ENCODE measurements around the gene ILKAP. TPM values are rescaled to one million over a fixed set of nuclear protein-coding genes. Genes with fewer than 3 reads are reported as not detected.

ILKAP gene
- total and polyA plus RNA-seq, 7 experiments from 2014 or later = 40.6 to 126 (median 88.4) TPM

DNA sequence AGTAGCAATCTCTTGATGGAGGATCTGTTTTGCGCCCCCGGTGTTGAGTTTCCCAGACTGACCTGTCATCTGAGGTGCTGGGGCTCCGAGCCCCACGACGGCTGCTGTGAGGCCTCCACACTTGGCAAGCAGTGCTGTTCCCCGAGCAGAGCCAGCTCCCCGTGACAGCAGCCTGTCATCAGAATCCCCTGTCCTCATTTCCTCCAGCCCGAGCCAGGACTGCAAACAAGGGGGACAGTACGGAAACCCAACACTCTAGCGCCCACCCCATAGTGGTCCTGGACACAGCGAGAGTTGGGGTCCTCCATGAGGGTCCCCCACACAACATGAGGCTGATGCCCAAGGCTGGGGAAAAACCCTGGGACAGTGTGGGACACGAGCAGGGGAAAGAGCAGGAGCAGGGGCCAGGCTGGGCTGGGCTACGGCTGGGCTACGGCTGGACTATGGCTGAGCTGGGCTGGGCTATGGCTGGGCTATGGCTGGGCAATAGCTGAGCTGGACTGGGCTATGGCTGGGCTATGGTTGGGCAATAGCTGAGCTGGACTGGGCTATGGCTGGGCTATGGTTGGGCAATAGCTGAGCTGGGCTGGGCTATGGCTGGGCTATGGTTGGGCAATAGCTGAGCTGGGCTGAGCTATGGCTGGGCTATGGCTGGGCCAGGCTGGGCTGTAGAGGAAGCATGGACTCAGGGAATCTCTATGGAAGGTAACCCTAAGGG lies 66.5 kb downstream of the ILKAP start:
- Histone ChIP-seq H3K4me3 (ENCODE audit: low read length) (no peak overlapping the region), H3K27me3 (ENCODE audit: control insufficient read depth in 2 of 2, insufficient read depth in 2 of 2, low read length in 2 of 2) (no peaks in the 10 kb centered on the region), H3K4me1 (ENCODE audit: control insufficient read depth in 2 of 2, insufficient read depth in 2 of 2, low read length in 2 of 2) (peaks cover 0 to 6% of the 10 kb centered on the region in 2 donors), H3K36me3 (ENCODE audit: control insufficient read depth in 2 of 3, insufficient read depth in 3 of 3, low read length in 3 of 3) (no peaks in the 10 kb centered on the region), H3K9me3 (ENCODE audit: control insufficient read depth in 2 of 3, low read length in 3 of 3) (no peaks in the 10 kb centered on the region), H3K27ac (ENCODE audit: low read depth, low read length) (no peak overlapping the region)
- H3K4me1 Mint-ChIP-seq = peaks cover 0 to 8% (median 6%) of the 10 kb centered on the region in 7 donors
- no peaks in the 10 kb centered on the region for H3K27me3 Mint-ChIP-seq
- H3K9me3 Mint-ChIP-seq = no peaks in the 10 kb centered on the region
- intact Hi-C loops (cut with micrococcal nuclease) = loop anchor here in 1 of 2 donors (5.0 kb wide), 1 partner anchor 280 kb away; the partner anchor contains the start of gene RAMP1
- ChIA-PET CTCF (no interaction called here), POLR2A (interaction anchor here (0.5 kb wide), 1 partner anchor 221 kb away, joined by 3 read pairs; no protein-coding TSS in a partner anchor)
- no peaks in the 10 kb centered on the region for H3K36me3 Mint-ChIP-seq
- no peak overlapping the region for H3K27ac Mint-ChIP-seq
- H3K4me3 Mint-ChIP-seq = no peak overlapping the region
- DNase-seq = no peak
- ATAC-seq = peak; percentile 47

DNA sequence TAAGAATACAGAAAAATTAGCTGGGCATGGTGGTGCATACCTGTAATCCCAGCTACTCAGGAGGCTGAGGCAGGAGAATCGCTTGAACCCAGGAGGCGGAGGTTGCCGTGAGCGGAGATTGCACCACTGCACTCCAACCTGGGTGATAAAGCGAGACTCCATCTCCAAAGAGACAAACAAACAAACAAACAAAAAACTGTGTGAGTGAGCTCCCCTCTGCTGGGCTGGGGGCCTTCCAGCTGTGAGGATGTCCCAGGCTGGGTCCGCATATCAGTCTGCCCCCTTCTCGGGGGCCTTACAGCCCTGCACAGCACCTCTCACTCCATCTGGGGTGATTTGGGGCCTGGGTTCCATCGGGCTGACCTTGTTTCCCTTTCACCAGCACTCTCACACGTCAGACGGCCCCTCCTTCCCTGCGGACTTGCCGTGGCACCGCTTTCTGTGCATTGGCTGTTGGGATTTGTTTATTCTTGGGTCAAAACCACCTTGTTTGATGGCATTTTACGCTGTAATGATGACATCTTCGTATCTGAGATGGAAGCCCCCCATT lies 67.8 kb downstream of the ILKAP start:
- no peak for DNase-seq
- POLR2A ChIA-PET = no interaction called here

DNA sequence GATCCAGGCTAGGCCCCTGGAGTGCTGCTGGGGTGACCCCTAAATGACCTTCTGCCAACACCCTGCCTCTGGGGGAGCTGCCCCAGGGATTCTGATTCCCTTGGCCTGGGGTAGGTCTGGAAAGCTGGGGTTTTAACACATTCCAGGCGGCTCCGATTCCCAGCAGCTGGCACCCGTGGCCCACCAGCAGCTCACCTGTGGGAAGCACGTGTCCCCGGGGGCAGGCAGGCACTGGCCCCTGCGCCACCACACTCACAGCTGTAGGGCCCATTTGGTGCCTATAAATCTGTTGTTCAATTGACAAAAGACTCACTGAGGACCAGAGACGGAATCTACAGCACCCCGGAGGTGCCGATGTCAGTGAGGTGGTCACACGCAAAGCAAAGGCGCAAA lies 69.1 kb downstream of the ILKAP start:
- Mint-ChIP-seq H3K4me3 (no peak overlapping the region), H3K27me3 (no peaks in the 10 kb centered on the region), H3K36me3 (no peaks in the 10 kb centered on the region), H3K9me3 (no peaks in the 10 kb centered on the region), H3K27ac (no peak overlapping the region), H3K4me1 (no peaks in the 10 kb centered on the region)
- H3K4me3 ChIP-seq (ENCODE audit: low read length) = no peak overlapping the region
- H3K36me3 ChIP-seq (ENCODE audit: control insufficient read depth in 2 of 3, insufficient read depth in 3 of 3, low read length in 3 of 3) = no peaks in the 10 kb centered on the region
- ChIA-PET CTCF (interaction anchor here (0.7 kb wide), 1 partner anchor 67 kb away, joined by 3 read pairs; no protein-coding TSS in a partner anchor), POLR2A (no interaction called here)
- no peaks in the 10 kb centered on the region for H3K27me3 ChIP-seq (ENCODE audit: control insufficient read depth in 2 of 2, insufficient read depth in 2 of 2, low read length in 2 of 2)
- no peaks in the 10 kb centered on the region for H3K9me3 ChIP-seq (ENCODE audit: control insufficient read depth in 2 of 3, low read length in 3 of 3)
- H3K4me1 ChIP-seq (ENCODE audit: control insufficient read depth in 2 of 2, insufficient read depth in 2 of 2, low read length in 2 of 2) = no peaks in the 10 kb centered on the region
- intact Hi-C loops (cut with micrococcal nuclease) = no loop called here
- DNase-seq (no peak), ATAC-seq (no peak)
- H3K27ac ChIP-seq (ENCODE audit: low read depth, low read length) = no peak overlapping the region

More for the DNA sequence above, 67.8 kb downstream of the ILKAP start:
- no peak overlapping the region for H3K4me3 Mint-ChIP-seq
- Histone ChIP-seq H3K27ac (ENCODE audit: low read depth, low read length) (no peak overlapping the region), H3K4me1 (ENCODE audit: control insufficient read depth in 2 of 2, insufficient read depth in 2 of 2, low read length in 2 of 2) (no peaks in the 10 kb centered on the region), H3K9me3 (ENCODE audit: control insufficient read depth in 2 of 3, low read length in 3 of 3) (no peaks in the 10 kb centered on the region), H3K4me3 (ENCODE audit: low read length) (no peak overlapping the region), H3K27me3 (ENCODE audit: control insufficient read depth in 2 of 2, insufficient read depth in 2 of 2, low read length in 2 of 2) (no peaks in the 10 kb centered on the region), H3K36me3 (ENCODE audit: control insufficient read depth in 2 of 3, insufficient read depth in 3 of 3, low read length in 3 of 3) (no peaks in the 10 kb centered on the region)
- no peak overlapping the region for H3K27ac Mint-ChIP-seq
- no peaks in the 10 kb centered on the region for H3K36me3 Mint-ChIP-seq
- intact Hi-C loops (cut with micrococcal nuclease) = loop anchor here in 1 of 2 donors (5.0 kb wide), 1 partner anchor 278 kb away; the partner anchor contains the start of gene RAMP1
- CTCF ChIA-PET = interaction anchor here (0.8 kb wide), 1 partner anchor 170 kb away, joined by 3 read pairs; no protein-coding TSS in a partner anchor
- no peaks in the 10 kb centered on the region for H3K4me1 Mint-ChIP-seq
- H3K27me3 Mint-ChIP-seq = no peaks in the 10 kb centered on the region
- no peaks in the 10 kb centered on the region for H3K9me3 Mint-ChIP-seq
- no peak for ATAC-seq

DNA sequence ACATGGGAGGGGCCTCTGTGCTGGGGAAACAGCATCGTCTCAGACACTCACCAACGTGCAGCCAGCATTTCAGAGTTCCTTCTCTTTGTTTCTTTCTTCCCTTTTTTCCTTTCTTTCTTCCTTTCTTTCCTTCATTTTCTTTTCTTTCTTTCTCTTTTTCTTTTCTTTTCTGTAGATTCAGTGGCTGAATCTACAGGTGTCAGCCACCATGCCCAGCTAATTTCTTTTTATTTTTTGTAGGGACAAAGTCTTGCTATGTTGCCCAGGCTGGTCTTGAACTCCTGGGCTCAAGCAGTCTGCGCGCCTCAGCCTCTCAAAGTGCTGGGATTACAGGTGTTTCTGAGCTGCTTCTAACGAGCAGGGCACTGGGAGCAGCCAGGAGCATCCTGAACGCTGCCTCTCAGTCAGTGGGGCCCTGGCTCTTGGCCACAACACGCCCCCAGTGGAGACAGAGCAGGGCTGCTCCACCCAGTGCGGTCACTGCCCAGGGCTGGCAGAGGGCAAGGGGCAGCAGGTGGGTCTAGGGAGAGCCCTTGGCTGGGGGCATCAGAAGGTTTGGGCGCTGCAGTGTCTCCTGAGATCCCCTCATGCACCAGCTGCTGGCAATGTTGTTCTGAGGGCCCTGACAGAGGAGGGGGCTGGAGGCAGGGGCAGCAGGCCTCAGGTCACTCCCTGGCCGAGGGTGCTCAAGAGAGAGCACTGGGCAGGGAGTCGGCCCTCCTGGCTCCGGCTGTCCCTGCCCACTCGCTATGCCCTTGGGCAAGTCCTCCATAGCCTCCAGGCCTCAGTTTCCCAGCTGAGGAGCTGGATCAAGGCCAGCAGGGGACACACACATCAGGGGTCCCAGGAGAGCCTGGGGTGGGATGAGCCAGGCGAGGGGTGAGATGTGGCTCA lies 69.7 kb downstream of the ILKAP start:
- Mint-ChIP-seq H3K27ac (peak overlapping the region in 2 of 9 donors; percentile 38 to 46), H3K4me3 (no peak overlapping the region), H3K4me1 (no peaks in the 10 kb centered on the region), H3K27me3 (no peaks in the 10 kb centered on the region), H3K36me3 (no peaks in the 10 kb centered on the region), H3K9me3 (no peaks in the 10 kb centered on the region)
- ATAC-seq (no peak), DNase-seq (no peak)
- H3K9me3 ChIP-seq (ENCODE audit: control insufficient read depth in 2 of 3, low read length in 3 of 3) = no peaks in the 10 kb centered on the region
- intact Hi-C loops (cut with micrococcal nuclease) = no loop called here
- no peaks in the 10 kb centered on the region for H3K4me1 ChIP-seq (ENCODE audit: control insufficient read depth in 2 of 2, insufficient read depth in 2 of 2, low read length in 2 of 2)
- POLR2A ChIA-PET = no interaction called here
- H3K4me3 ChIP-seq (ENCODE audit: low read length) = no peak overlapping the region
- no peak overlapping the region for H3K27ac ChIP-seq (ENCODE audit: low read depth, low read length)
- H3K36me3 ChIP-seq (ENCODE audit: control insufficient read depth in 2 of 3, insufficient read depth in 3 of 3, low read length in 3 of 3) = no peaks in the 10 kb centered on the region
- H3K27me3 ChIP-seq (ENCODE audit: control insufficient read depth in 2 of 2, insufficient read depth in 2 of 2, low read length in 2 of 2) = no peaks in the 10 kb centered on the region
- CTCF ChIA-PET = no interaction called here

- Histone ChIP-seq H3K4me3 (ENCODE audit: low read length) (no peak overlapping the region), H3K4me1 (ENCODE audit: control insufficient read depth in 2 of 2, insufficient read depth in 2 of 2, low read length in 2 of 2) (no peaks in the 10 kb centered on the region), H3K27me3 (ENCODE audit: control insufficient read depth in 2 of 2, insufficient read depth in 2 of 2, low read length in 2 of 2) (no peaks in the 10 kb centered on the region), H3K9me3 (ENCODE audit: control insufficient read depth in 2 of 3, low read length in 3 of 3) (no peaks in the 10 kb centered on the region), H3K27ac (ENCODE audit: low read depth, low read length) (no peak overlapping the region), H3K36me3 (ENCODE audit: control insufficient read depth in 2 of 3, insufficient read depth in 3 of 3, low read length in 3 of 3) (no peaks in the 10 kb centered on the region)
- ATAC-seq = no peak
- POLR2A ChIA-PET = no interaction called here
- H3K4me3 Mint-ChIP-seq = no peak overlapping the region
- H3K4me1 Mint-ChIP-seq = no peaks in the 10 kb centered on the region
- H3K36me3 Mint-ChIP-seq = no peaks in the 10 kb centered on the region
- peak overlapping the region in 2 of 9 donors; percentile 38 to 46 for H3K27ac Mint-ChIP-seq
- no peak for DNase-seq
- no peaks in the 10 kb centered on the region for H3K27me3 Mint-ChIP-seq
- intact Hi-C loops (cut with micrococcal nuclease) = no loop called here
- CTCF ChIA-PET = interaction anchor here (0.6 kb wide), 1 partner anchor 39 kb away, joined by 5 read pairs; no protein-coding TSS in a partner anchor
- H3K9me3 Mint-ChIP-seq = no peaks in the 10 kb centered on the region
Measured at GRCh38 chr2:238132463-238133450, 70.7 kb downstream of the ILKAP start.
